Neuronal stem cell (in vitro differentiated cells): ENCODE measurements around the gene SPECC1L. TPM values are rescaled to one million over a fixed set of nuclear protein-coding genes. Genes with fewer than 3 reads are reported as not detected.
A peak's percentile ranks its signal among the peaks of the same experiment; 100 is the strongest.

Source experiments
- DNase-seq: peaks from one replicate; pipeline ENCODE4 v3.0.0-alpha.2; 2013; ENCODE audit warnings: low spot score
- H2AFZ ChIP-seq: one replicate; pipeline ENCODE4 v1.6.1; 2013; ENCODE audit warnings: mild to moderate bottlenecking, low read length, inconsistent platforms
- H2AK5ac ChIP-seq: 2 replicates; pipeline ENCODE4 v1.6.1; 2013; ENCODE audit warnings: low read depth, mild to moderate bottlenecking, inconsistent platforms, low read length, moderate library complexity, mixed read lengths
- H2BK120ac ChIP-seq: 2 replicates; pipeline ENCODE4 v1.6.1; 2013; ENCODE audit warnings: low read depth, mild to moderate bottlenecking, inconsistent platforms, low read length, moderate library complexity, mixed read lengths
- H2BK12ac ChIP-seq: one replicate; pipeline ENCODE4 v1.6.1; 2013; ENCODE audit warnings: low read length, inconsistent platforms
- H2BK15ac ChIP-seq: 2 replicates; pipeline ENCODE4 v1.6.1; 2013; ENCODE audit warnings: mild to moderate bottlenecking, low read length, inconsistent platforms, mixed read lengths
- H2BK5ac ChIP-seq: one replicate; pipeline ENCODE4 v1.6.1; 2013; ENCODE audit warnings: inconsistent platforms, mild to moderate bottlenecking, low read length, moderate library complexity
- H3K14ac ChIP-seq: one replicate; pipeline ENCODE4 v1.6.1; 2013; ENCODE audit warnings: low read length, inconsistent platforms
- H3K18ac ChIP-seq: 2 replicates; pipeline ENCODE4 v1.6.1; 2013; ENCODE audit warnings: low read length, inconsistent platforms
- H3K23ac ChIP-seq: 2 replicates; pipeline ENCODE4 v1.6.1; 2013; ENCODE audit warnings: low read depth, mild to moderate bottlenecking, mixed read lengths, low read length, inconsistent platforms; ENCODE audit not compliant: poor library complexity
- H3K27ac ChIP-seq: replicated peaks from 3 replicates; pipeline ENCODE4 v1.5.1; 2013; ENCODE audit warnings: low read length, inconsistent platforms
- H3K27me3 ChIP-seq, 3 experiments: 2 replicates each; pipeline ENCODE4 v1.6.1; 2013; ENCODE audit warnings: low read length in 3 of 3, mild to moderate bottlenecking in 2 of 3, inconsistent platforms in 1 of 3, low read depth in 1 of 3, mixed read lengths in 1 of 3, moderate library complexity in 1 of 3; ENCODE audit not compliant: control insufficient read depth in 3 of 3, insufficient read depth in 3 of 3
- H3K36me3 ChIP-seq, 2 donors: replicated peaks in 1 of 2; 2 replicates each; pipeline ENCODE4 v1.6.1; 2013; ENCODE audit warnings: low read length in 2 of 2; ENCODE audit not compliant: control insufficient read depth in 2 of 2, insufficient read depth in 2 of 2
- H3K4ac ChIP-seq: 2 replicates; pipeline ENCODE4 v1.6.1; 2013; ENCODE audit warnings: inconsistent platforms, mild to moderate bottlenecking, low read length, moderate library complexity
- H3K4me1 ChIP-seq, 2 donors: 1 replicate in 1 of 2; 2 replicates in 1 of 2; pipeline ENCODE4 v1.6.1; 2013; ENCODE audit warnings: low read length in 2 of 2, low read depth in 1 of 2; ENCODE audit not compliant: control insufficient read depth in 2 of 2, insufficient read depth in 1 of 2
- H3K4me2 ChIP-seq: one replicate; pipeline ENCODE4 v1.6.1; 2013; ENCODE audit warnings: mild to moderate bottlenecking, low read length, inconsistent platforms; ENCODE audit not compliant: insufficient read depth, poor library complexity, severe bottlenecking
- H3K4me3 ChIP-seq, 2 donors: 2 replicates each; pipeline ENCODE4 v1.5.1; 2013; ENCODE audit warnings: low read length in 2 of 2, mild to moderate bottlenecking in 2 of 2, inconsistent platforms in 1 of 2, moderate library complexity in 1 of 2
- H3K79me1 ChIP-seq: one replicate; pipeline ENCODE4 v1.6.1; 2013; ENCODE audit warnings: low read depth, mild to moderate bottlenecking, inconsistent platforms, low read length, moderate library complexity
- H3K9ac ChIP-seq: one replicate; pipeline ENCODE4 v1.6.1; 2013; ENCODE audit warnings: mild to moderate bottlenecking, low read depth, low read length, inconsistent platforms; ENCODE audit not compliant: poor library complexity
- H3K9me3 ChIP-seq, 2 donors: replicated peaks in 1 of 2; 2 replicates each; pipeline versions ENCODE3 to v1.6.1; 2013; ENCODE audit warnings: low read length in 2 of 2, mild to moderate bottlenecking in 2 of 2, inconsistent platforms in 1 of 2, low read depth in 1 of 2, mixed read lengths in 1 of 2, moderate library complexity in 1 of 2; ENCODE audit not compliant: control insufficient read depth in 2 of 2, insufficient read depth in 1 of 2
- H4K8ac ChIP-seq: one replicate; pipeline ENCODE4 v1.6.1; 2013; ENCODE audit warnings: low read depth, mild to moderate bottlenecking, inconsistent platforms, low read length, moderate library complexity
- H4K91ac ChIP-seq: one replicate; pipeline ENCODE4 v1.6.1; 2013; ENCODE audit warnings: low read length, low read depth, mild to moderate bottlenecking, inconsistent platforms; ENCODE audit not compliant: poor library complexity
- WGBS, 2 donors: extraction: QIAGEN DNeasy Blood & Tissue Kit; methylation state at CpG; one replicate each; pipeline ENCODE4 v1.1.7; 2013; ENCODE audit warnings: missing lambda C conversion rate in 2 of 2, mixed read lengths in 1 of 2; ENCODE audit not compliant: insufficient read length in 2 of 2, insufficient replicate concordance in 1 of 2; ENCODE audit errors: extremely low coverage in 2 of 2; 5-methylcytosine and 5-hydroxymethylcytosine counted together
- polyA plus RNA-seq, 2 experiments: library from polyadenylated mRNA; stranded (reverse); fragments of 200-250 nt; gene quantifications; one replicate each; pipeline ENCODE4 v1.2.3, GENCODE V29; 2013

SPECC1L gene, protein sequence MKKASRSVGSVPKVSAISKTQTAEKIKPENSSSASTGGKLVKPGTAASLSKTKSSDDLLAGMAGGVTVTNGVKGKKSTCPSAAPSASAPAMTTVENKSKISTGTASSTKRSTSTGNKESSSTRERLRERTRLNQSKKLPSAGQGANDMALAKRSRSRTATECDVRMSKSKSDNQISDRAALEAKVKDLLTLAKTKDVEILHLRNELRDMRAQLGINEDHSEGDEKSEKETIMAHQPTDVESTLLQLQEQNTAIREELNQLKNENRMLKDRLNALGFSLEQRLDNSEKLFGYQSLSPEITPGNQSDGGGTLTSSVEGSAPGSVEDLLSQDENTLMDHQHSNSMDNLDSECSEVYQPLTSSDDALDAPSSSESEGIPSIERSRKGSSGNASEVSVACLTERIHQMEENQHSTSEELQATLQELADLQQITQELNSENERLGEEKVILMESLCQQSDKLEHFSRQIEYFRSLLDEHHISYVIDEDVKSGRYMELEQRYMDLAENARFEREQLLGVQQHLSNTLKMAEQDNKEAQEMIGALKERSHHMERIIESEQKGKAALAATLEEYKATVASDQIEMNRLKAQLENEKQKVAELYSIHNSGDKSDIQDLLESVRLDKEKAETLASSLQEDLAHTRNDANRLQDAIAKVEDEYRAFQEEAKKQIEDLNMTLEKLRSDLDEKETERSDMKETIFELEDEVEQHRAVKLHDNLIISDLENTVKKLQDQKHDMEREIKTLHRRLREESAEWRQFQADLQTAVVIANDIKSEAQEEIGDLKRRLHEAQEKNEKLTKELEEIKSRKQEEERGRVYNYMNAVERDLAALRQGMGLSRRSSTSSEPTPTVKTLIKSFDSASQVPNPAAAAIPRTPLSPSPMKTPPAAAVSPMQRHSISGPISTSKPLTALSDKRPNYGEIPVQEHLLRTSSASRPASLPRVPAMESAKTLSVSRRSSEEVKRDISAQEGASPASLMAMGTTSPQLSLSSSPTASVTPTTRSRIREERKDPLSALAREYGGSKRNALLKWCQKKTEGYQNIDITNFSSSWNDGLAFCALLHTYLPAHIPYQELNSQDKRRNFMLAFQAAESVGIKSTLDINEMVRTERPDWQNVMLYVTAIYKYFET
- polyA plus RNA-seq (2013, experiment 1 of 2): 24.1 TPM
- polyA plus RNA-seq (2013, experiment 2 of 2): 26.0 TPM

DNA sequence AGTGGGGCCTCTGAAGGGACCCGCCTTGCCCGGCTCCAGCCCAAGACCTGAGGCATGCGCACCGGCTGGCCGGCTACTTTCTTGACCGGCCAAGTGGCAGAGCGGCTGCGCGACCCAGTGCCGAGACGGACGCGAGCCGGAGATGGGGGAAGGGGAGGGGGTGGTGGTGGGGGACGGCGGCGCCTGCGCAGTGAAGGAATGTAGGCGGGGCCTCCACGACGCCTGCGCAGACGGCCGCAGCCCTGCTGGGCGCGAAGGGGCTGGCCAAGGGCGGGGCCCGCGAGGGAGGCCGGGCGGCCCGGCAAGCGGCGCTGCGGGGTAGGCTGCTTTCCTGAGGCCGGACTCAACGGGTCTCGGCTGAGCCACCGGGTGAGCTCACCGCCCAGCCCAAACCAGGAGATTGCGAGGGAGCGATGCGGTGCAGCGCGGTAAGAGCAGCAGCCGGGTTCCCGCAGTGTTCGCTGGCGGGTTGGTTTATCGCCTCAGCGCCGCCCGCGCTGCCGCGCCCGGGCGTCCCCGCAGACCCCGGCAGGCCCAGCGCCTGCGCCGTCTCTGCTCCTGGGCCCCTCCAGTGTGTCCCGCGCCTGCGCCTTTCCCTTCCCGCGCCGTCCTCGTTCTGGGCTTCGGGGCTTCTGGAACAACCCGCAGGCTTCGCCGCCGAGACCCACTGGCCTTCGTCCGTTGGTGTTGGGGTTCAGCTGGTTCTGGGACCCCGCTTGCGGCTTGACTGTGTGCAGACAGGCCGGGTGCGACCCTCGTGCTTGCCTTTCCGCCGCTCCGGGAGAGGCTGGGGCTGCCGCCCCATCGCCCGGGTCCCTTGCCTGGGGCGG lies at the start of gene SPECC1L:
SPECC1L (plus strand) TSS at position 276 of the 830 bp plus-strand sequence. CDS start 31,401 bp downstream, outside the sequence.
- Histone ChIP-seq H2BK15ac (peak within 1 kb of the TSS; percentile 93), H2BK12ac (no peak within 1 kb of the TSS), H3K27me3 (no peaks in the 10 kb centered on the region), H3K4ac (no peak within 1 kb of the TSS), H3K9me3 (no peaks in the 10 kb centered on the region), H2BK5ac (peak within 1 kb of the TSS; percentile 97), H3K23ac (peak within 1 kb of the TSS; percentile 99), H3K36me3 (peaks cover 0 to 10% of the 10 kb centered on the region in 2 donors), H2AFZ (peak within 1 kb of the TSS; percentile 98), H3K4me1 (peaks cover 2 to 15% of the 10 kb centered on the region in 2 donors), H3K27ac (peak within 1 kb of the TSS; percentile 93), H3K4me2 (peak within 1 kb of the TSS; percentile 87), H2BK120ac (no peak within 1 kb of the TSS), H3K9ac (peak within 1 kb of the TSS; percentile 97), H3K14ac (peak within 1 kb of the TSS; percentile 100), H4K8ac (no peak within 1 kb of the TSS), H2AK5ac (peak within 1 kb of the TSS; percentile 92), H4K91ac (no peak within 1 kb of the TSS), H3K18ac (peak within 1 kb of the TSS; percentile 100), H3K4me3 (peak within 1 kb of the TSS; percentile 75 to 88), H3K79me1 (peaks cover 4% of the 10 kb centered on the region)
- no CpG with 5 or more reads among the region's 89 CpGs for WGBS, 2 donors
- peak; percentile 95 for DNase-seq

DNA sequence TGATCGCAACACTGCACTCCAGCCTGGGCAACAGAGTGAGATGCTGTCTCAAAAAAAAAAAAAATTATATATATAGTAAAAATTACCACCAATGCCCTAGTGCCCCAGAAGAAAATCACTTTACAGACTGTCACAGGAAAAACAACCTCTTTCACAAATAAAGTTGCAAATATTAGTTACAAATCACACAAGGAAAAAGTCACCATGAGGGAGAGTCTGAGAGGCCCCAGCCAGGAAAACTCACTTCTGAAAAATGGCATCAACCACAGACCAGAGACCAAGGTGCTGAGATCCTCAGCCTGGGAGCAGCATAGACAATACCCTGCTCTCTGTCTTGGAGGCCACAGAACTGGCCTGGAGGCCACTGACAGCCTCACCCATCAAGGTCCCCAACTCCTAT lies 46.2 kb upstream of the SPECC1L start:
- WGBS, 2 donors: no CpG with 5 or more reads among the region's 1 CpG
- H3K14ac ChIP-seq: no peak overlapping the region
- no peak overlapping the region for H2BK15ac ChIP-seq

DNA sequence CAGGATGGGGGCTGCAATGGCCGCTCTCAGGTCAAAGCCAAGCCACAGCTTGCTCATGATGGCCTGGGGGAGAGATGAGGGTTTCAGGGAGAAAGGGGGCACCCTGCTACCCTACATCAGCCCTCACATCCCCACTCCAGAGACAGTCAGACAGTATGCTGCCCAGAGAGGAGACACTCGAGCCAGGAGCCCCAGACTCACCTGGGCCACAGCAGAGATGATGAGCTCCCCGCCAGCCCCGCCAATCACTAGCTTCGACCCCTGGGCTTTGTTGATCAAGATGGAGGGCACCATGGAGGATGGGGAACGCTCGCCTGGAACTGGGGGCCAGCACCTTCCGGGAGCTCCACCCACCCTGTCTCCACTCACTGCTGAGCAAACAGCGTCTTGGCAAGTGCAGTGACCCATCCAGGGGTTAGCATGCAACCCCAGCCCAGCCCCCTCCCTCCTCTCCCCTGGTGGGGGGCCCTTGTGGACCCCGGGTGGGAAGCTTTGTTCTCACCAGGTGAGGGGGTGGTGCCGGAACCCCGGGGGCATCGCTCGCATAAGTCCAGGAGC lies 45.5 kb upstream of the SPECC1L start:
- H3K14ac ChIP-seq: no peak overlapping the region
- WGBS, 2 donors: no CpG with 5 or more reads among the region's 14 CpGs
- peak overlapping the region; percentile 24 for H2BK5ac ChIP-seq
- no peaks in the 10 kb centered on the region for H3K4me1 ChIP-seq
- no peak overlapping the region for H3K23ac ChIP-seq
- H2AK5ac ChIP-seq: no peak overlapping the region
- H2BK12ac ChIP-seq: peak overlapping the region; percentile 73
- no peaks in the 10 kb centered on the region for H3K79me1 ChIP-seq
- H3K4me3 ChIP-seq: no peak overlapping the region
- H3K27ac ChIP-seq: no peak overlapping the region
- H3K18ac ChIP-seq: peak overlapping the region; percentile 28
- H3K4ac ChIP-seq: no peak overlapping the region
- H3K27me3 ChIP-seq: no peaks in the 10 kb centered on the region
- no peak for DNase-seq
- no peaks in the 10 kb centered on the region for H3K36me3 ChIP-seq
- no peak overlapping the region for H2AFZ ChIP-seq
- H4K91ac ChIP-seq: no peak overlapping the region
- no peak overlapping the region for H3K4me2 ChIP-seq
- peaks cover 2 to 9% of the 10 kb centered on the region in 2 donors for H3K9me3 ChIP-seq
- H4K8ac ChIP-seq: no peak overlapping the region
- H2BK120ac ChIP-seq: no peak overlapping the region
- H2BK15ac ChIP-seq: no peak overlapping the region
- H3K9ac ChIP-seq: no peak overlapping the region

More for the DNA sequence above, 46.2 kb upstream of the SPECC1L start:
- Histone ChIP-seq H3K4me3 (no peak overlapping the region), H3K4me1 (no peaks in the 10 kb centered on the region), H3K23ac (no peak overlapping the region), H2AFZ (no peak overlapping the region), H4K91ac (no peak overlapping the region), H2BK12ac (no peak overlapping the region), H3K4me2 (no peak overlapping the region), H3K27ac (no peak overlapping the region), H3K18ac (no peak overlapping the region), H3K79me1 (no peaks in the 10 kb centered on the region), H2BK5ac (no peak overlapping the region), H3K36me3 (no peaks in the 10 kb centered on the region), H3K9me3 (peaks cover 2 to 9% of the 10 kb centered on the region in 2 donors), H3K4ac (no peak overlapping the region), H4K8ac (no peak overlapping the region), H3K9ac (no peak overlapping the region), H3K27me3 (no peaks in the 10 kb centered on the region), H2BK120ac (no peak overlapping the region), H2AK5ac (no peak overlapping the region)
- DNase-seq: no peak
